Calu3 (cell line): ENCODE measurements around the gene TNRC6A. TPM values are rescaled to one million over a fixed set of nuclear protein-coding genes. Genes with fewer than 3 reads are reported as not detected.

Source experiments
- BruUV-seq: library from RNA; stranded (reverse); fragments of 400-500 nt; replicated peaks from 2 replicates; lab custom pipeline; 2021; lab: Mats Ljungman, UMichigan
- CTCF ChIA-PET: fragments of 300-600 bp; sonication (Branson Sonifier 250); formaldehyde crosslinking; loops from one replicate; lab custom pipeline; 2022; ENCODE audit warnings: antibody characterized with exemption; lab: Charles Lee
- DNase-seq: peaks from one replicate; pipeline ENCODE4 v3.0.0; 2022
- H3K27ac Mint-ChIP-seq: one replicate; pipeline ENCODE4 v1.8.0; 2022; ENCODE audit warnings: mixed read lengths; ENCODE audit not compliant: unreplicated experiment
- H3K27me3 Mint-ChIP-seq: one replicate; pipeline ENCODE4 v1.8.0; 2022; ENCODE audit warnings: mixed read lengths; ENCODE audit not compliant: unreplicated experiment
- H3K36me3 Mint-ChIP-seq: one replicate; pipeline ENCODE4 v1.8.0; 2022; ENCODE audit warnings: mild to moderate bottlenecking, moderate library complexity, mixed read lengths; ENCODE audit not compliant: insufficient read depth, unreplicated experiment
- H3K4me1 Mint-ChIP-seq: one replicate; pipeline ENCODE4 v1.8.0; 2022; ENCODE audit warnings: mild to moderate bottlenecking, low read depth, mixed read lengths; ENCODE audit not compliant: unreplicated experiment
- H3K4me3 Mint-ChIP-seq: one replicate; pipeline ENCODE4 v1.8.0; 2022; ENCODE audit warnings: mild to moderate bottlenecking, low read depth, moderate library complexity, mixed read lengths; ENCODE audit not compliant: unreplicated experiment
- H3K9me3 Mint-ChIP-seq: one replicate; pipeline ENCODE4 v1.8.0; 2022; ENCODE audit warnings: low read depth, mixed read lengths; ENCODE audit not compliant: unreplicated experiment
- intact Hi-C: fragments of 100-400 bp; cut with micrococcal nuclease; formaldehyde crosslinking; loops from one replicate; pipeline ENCODE4 v1.10.0; 2022; ENCODE audit not compliant: unreplicated experiment
- total RNA-seq: library from RNA; stranded (reverse); gene quantifications from 2 replicates; pipeline ENCODE4 v1.2.3, GENCODE V29; 2022
- TF ChIP-seq, protein P1 (sequence below): fragments of 200-600 bp; IDR thresholded peaks from one replicate; pipeline ENCODE4 v1.8.0; 2022; ENCODE audit warnings: antibody characterized with exemption; ENCODE audit not compliant: unreplicated experiment

TNRC6A gene
- total RNA-seq, 1 experiment from 2014 or later, result 60.1 TPM

DNA sequence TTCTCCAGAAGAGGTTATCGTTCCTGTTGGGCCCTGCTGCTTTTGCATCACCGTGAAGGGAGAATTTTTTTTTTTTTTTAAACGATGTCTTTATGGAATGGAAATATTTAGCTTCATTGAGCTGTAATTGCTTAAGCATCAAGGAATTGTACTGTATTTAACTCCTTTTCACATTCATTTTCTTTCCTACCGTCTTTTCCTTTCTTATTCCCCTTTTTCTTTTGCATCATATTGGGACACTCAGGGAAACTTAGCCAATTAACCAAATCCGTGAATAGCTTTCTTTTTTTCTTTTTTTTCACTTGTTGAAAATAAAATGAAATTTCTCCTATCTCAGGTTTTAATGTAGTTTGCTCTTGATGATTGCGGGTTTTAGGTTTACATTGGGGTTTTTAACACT, 1.5 kb downstream of the TNRC6A start:
- no TSS peak for BruUV-seq
- CTCF ChIA-PET, result interaction anchor here (0.7 to 0.8 kb wide), 3 partner anchors 10 to 1418 kb away, joined by 3 read pairs; no protein-coding TSS in a partner anchor
- H3K9me3 Mint-ChIP-seq, result no peaks in the 10 kb centered on the region

DNA sequence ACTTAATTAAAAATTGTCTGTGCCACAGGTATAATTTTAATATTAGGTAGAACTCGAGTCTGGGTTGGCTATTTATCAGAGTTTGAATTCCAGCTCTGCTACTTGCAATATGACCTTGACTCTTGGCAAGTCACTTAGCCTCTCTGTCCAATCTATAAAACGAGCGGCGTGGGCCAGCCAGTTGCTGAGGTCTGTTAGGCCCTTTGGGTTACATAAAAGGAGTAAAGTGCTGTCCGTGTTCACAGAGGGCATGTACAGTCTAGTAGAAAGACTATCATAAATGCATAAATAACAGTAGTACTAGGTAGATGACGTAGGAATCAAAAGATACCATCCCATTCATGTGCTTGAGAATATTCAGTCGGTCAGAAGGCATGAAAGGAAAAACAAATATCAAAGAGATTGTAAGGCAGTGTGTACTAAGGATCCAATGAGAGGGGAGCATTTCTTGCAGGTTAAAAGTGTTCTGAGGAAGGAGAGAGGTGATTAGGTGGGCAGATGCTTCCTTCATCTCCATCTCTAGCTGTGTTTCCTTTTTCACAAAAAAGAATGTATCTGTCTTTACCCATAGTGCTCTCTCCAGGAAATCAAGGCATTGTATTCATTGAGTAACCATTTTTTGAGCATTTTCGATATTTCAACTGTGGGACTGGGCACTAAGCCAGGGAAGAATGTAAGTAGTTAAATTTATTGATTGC, 2.4 kb downstream of the TNRC6A start:
- peaks cover 42% of the 10 kb centered on the region for H3K4me1 Mint-ChIP-seq
- intact Hi-C loops, result no loop called here

More for the DNA sequence above, 1.5 kb downstream of the TNRC6A start:
- no peak for DNase-seq
- Mint-ChIP-seq H3K4me1 (peaks cover 33% of the 10 kb centered on the region), H3K27me3 (no peaks in the 10 kb centered on the region), H3K27ac (peak overlapping the region; percentile 83), H3K36me3 (peaks cover 44% of the 10 kb centered on the region), H3K4me3 (peak overlapping the region; percentile 78)
- TF ChIP-seq, protein P1, sequence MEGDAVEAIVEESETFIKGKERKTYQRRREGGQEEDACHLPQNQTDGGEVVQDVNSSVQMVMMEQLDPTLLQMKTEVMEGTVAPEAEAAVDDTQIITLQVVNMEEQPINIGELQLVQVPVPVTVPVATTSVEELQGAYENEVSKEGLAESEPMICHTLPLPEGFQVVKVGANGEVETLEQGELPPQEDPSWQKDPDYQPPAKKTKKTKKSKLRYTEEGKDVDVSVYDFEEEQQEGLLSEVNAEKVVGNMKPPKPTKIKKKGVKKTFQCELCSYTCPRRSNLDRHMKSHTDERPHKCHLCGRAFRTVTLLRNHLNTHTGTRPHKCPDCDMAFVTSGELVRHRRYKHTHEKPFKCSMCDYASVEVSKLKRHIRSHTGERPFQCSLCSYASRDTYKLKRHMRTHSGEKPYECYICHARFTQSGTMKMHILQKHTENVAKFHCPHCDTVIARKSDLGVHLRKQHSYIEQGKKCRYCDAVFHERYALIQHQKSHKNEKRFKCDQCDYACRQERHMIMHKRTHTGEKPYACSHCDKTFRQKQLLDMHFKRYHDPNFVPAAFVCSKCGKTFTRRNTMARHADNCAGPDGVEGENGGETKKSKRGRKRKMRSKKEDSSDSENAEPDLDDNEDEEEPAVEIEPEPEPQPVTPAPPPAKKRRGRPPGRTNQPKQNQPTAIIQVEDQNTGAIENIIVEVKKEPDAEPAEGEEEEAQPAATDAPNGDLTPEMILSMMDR, result no peak
- intact Hi-C loops, result no loop called here

DNA sequence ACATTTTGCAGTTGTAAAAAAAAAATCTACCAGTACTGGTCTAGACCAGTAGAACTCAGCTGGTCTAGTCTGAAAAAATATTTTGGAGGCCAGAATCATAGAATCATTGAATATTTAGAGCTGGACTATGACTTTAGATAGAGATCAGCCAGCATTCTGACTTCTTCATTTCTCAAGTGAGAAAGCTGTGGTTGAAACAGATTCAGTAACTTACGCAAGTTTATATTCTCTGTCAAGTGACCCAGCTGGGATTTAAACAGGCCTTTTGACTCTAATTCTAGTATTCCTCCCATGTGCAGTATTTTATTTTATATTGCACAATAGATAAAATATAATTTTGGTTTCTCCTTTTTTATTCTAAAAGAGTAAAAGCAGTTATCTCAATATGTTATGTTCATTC, 4.9 kb downstream of the TNRC6A start:
- H3K4me1 Mint-ChIP-seq, result peaks cover 57% of the 10 kb centered on the region
- CTCF ChIA-PET, result no interaction called here

More for the DNA sequence above, 2.4 kb downstream of the TNRC6A start:
- CTCF ChIA-PET, result no interaction called here
- no peak for DNase-seq
- BruUV-seq, result no TSS peak
- H3K27me3 Mint-ChIP-seq, result no peaks in the 10 kb centered on the region
- H3K9me3 Mint-ChIP-seq, result no peaks in the 10 kb centered on the region
- peaks cover 44% of the 10 kb centered on the region for H3K36me3 Mint-ChIP-seq
- H3K4me3 Mint-ChIP-seq, result peak overlapping the region; percentile 78
- TF ChIP-seq, protein P1, result no peak
- no peak overlapping the region for H3K27ac Mint-ChIP-seq

DNA sequence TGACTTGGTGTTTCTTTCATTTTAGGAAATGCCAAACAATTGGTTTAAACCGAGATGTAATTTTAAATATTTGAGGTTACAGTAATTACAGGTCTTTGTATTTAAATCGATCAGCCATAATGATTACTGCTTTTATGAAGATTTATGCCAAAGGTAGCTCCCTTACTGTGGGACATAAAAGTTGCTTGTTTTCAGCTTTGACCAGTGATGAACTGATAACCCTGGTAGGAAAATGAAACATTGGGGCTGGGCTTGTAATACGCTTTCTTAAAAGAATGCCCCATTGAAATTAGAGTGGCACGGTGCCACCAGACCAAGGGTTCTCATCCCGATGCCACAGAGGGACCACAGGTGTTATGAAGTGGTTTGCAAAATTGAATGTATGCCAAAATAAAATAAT, 7.3 kb downstream of the TNRC6A start:
- TF ChIP-seq, protein P1, result no peak
- H3K27ac Mint-ChIP-seq, result no peak overlapping the region
- no peaks in the 10 kb centered on the region for H3K9me3 Mint-ChIP-seq
- peaks cover 33% of the 10 kb centered on the region for H3K36me3 Mint-ChIP-seq
- H3K27me3 Mint-ChIP-seq, result no peaks in the 10 kb centered on the region
- no TSS peak for BruUV-seq
- CTCF ChIA-PET, result interaction anchor here (0.7 to 1.2 kb wide), 2 partner anchors 8 to 64 kb away, joined by 3 read pairs; no protein-coding TSS in a partner anchor
- H3K4me3 Mint-ChIP-seq, result no peak overlapping the region
- peaks cover 47% of the 10 kb centered on the region for H3K4me1 Mint-ChIP-seq
- DNase-seq, result peak; percentile 36
- intact Hi-C loops, result loop anchor here (5.0 kb wide), 1 partner anchor 194 kb away; no protein-coding TSS in a partner anchor

More for the DNA sequence above, 4.9 kb downstream of the TNRC6A start:
- no peak for DNase-seq
- Mint-ChIP-seq H3K9me3 (no peaks in the 10 kb centered on the region), H3K4me3 (no peak overlapping the region), H3K36me3 (peaks cover 39% of the 10 kb centered on the region), H3K27me3 (no peaks in the 10 kb centered on the region), H3K27ac (no peak overlapping the region)
- TF ChIP-seq, protein P1, result no peak
- intact Hi-C loops, result no loop called here
- BruUV-seq, result no TSS peak
